Bronchial epithelial cell (primary cell): Measurements from ENCODE around the gene PWWP2B. TPM values are rescaled to one million over a fixed set of nuclear protein-coding genes. Genes with fewer than 3 reads are reported as not detected.
A peak's percentile ranks its signal among the peaks of the same experiment; 100 is the strongest.

ENCODE experiments used
- DNase-seq: peaks from one replicate; pipeline ENCODE4 v3.0.0-alpha.2; 2010; ENCODE audit warnings: low read depth
- FAIRE-seq: peaks from 2 replicates; lab custom pipeline; 2011; peaks lifted over from hg19 to GRCh38; lab: Jason Lieb, UNC
- H3K27me3 ChIP-seq: 2 replicates; pipeline ENCODE4 v1.5.1; 2011; ENCODE audit warnings: low read length; ENCODE audit not compliant: control insufficient read depth, insufficient read depth
- H3K36me3 ChIP-seq: 2 replicates; pipeline ENCODE4 v1.5.1; 2011; ENCODE audit warnings: low read length; ENCODE audit not compliant: control insufficient read depth, insufficient read depth
- H3K4me3 ChIP-seq: 2 replicates; pipeline ENCODE4 v1.5.1; 2011; ENCODE audit warnings: mild to moderate bottlenecking, low read depth, low read length, control low read depth
- CTCF ChIP-seq: IDR thresholded peaks from 2 replicates; pipeline ENCODE4 v1.5.1; 2011; ENCODE audit warnings: mild to moderate bottlenecking, moderate library complexity, low read length, control low read depth, inconsistent platforms; ENCODE audit not compliant: insufficient read depth, severe bottlenecking
- total RNA-seq: library from RNA; depleted of rRNA; stranded (reverse); fragments of >200 nt; gene quantifications from 2 replicates; pipeline ENCODE4 v1.2.1, GENCODE V29; 2014

Gene PWWP2B
- total RNA-seq, 1 donor from 2014 or later: 40.0 TPM

- no peak for DNase-seq
- FAIRE-seq: no peak
- Histone ChIP-seq H3K27me3 (no peaks in the 10 kb centered on the region), H3K4me3 (no peak overlapping the region), H3K36me3 (no peaks in the 10 kb centered on the region)
- no peak for TF ChIP-seq CTCF
These were observed 41.4 kb downstream of the PWWP2B start for GRCh38 chr10:132438091-132439024.

- FAIRE-seq: no peak
- TF ChIP-seq CTCF: no peak
- no peaks in the 10 kb centered on the region for H3K27me3 ChIP-seq
These were observed 42.0 kb downstream of the PWWP2B start for GRCh38 chr10:132439025-132439388.

GRCh38 chr10:132439424-132440163 lies 42.6 kb downstream of the PWWP2B start:
- H3K4me3 ChIP-seq: no peak overlapping the region
- FAIRE-seq (peak; percentile 95), DNase-seq (no peak)
- no peaks in the 10 kb centered on the region for H3K27me3 ChIP-seq
- H3K36me3 ChIP-seq: no peaks in the 10 kb centered on the region
- no peak for TF ChIP-seq CTCF

More at GRCh38 chr10:132439025-132439388, 42.0 kb downstream of the PWWP2B start:
- no peak overlapping the region for H3K4me3 ChIP-seq
- no peak for DNase-seq
- H3K36me3 ChIP-seq: no peaks in the 10 kb centered on the region

- no peak for DNase-seq
- Histone ChIP-seq H3K4me3 (no peak overlapping the region), H3K27me3 (no peaks in the 10 kb centered on the region), H3K36me3 (no peaks in the 10 kb centered on the region)
- no peak for TF ChIP-seq CTCF
- FAIRE-seq: no peak
These were observed 44.0 kb downstream of the PWWP2B start for GRCh38 chr10:132440791-132441565.

- H3K36me3 ChIP-seq: no peaks in the 10 kb centered on the region
- TF ChIP-seq CTCF: no peak
- DNase-seq (no peak), FAIRE-seq (peak; percentile 98)
- no peak overlapping the region for H3K4me3 ChIP-seq
- H3K27me3 ChIP-seq: no peaks in the 10 kb centered on the region
These were observed 45.0 kb downstream of the PWWP2B start for GRCh38 chr10:132441818-132442524.
